HL-60 (cell line): ENCODE results near the gene ZNF408.

Experiments
- GABPA ChIP-seq: IDR thresholded peaks from 2 replicates; pipeline ENCODE4 v1.6.1; 2012; ENCODE audit warnings: low read depth
- POLR2AphosphoS5 ChIP-seq: IDR thresholded peaks from 2 replicates; pipeline ENCODE4 v1.6.1; 2012; ENCODE audit warnings: low read depth
- SPI1 ChIP-seq: IDR thresholded peaks from 2 replicates; pipeline ENCODE4 v1.6.1; 2012; ENCODE audit warnings: low read depth, mild to moderate bottlenecking, borderline replicate concordance
- TF ChIP-seq, protein P1 (sequence below): IDR thresholded peaks from one replicate; pipeline ENCODE4 v1.5.1; 2011; ENCODE audit warnings: low read length, control low read depth, inconsistent platforms; ENCODE audit not compliant: insufficient read depth

DNA sequence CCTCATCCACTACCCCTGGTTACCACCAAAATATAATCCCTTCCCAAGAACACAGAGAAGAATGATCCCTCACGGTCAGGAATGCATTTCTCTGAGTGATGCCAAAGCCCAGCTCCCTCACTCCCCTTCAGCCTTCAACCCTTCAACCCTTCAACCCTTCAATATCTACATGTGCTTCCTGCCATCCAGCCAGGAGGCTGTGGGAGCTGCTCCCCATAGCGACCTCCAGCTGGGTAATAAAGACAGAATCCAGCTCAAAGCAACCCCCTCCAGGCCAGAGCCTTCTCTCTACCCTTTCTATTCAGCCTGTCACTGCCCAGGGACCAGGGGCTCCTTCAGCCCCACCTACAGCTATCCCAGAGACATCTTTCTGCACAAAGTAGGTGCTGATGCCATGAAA lies 3.1 kb upstream of the ZNF408 start:
- TF ChIP-seq, protein P1, sequence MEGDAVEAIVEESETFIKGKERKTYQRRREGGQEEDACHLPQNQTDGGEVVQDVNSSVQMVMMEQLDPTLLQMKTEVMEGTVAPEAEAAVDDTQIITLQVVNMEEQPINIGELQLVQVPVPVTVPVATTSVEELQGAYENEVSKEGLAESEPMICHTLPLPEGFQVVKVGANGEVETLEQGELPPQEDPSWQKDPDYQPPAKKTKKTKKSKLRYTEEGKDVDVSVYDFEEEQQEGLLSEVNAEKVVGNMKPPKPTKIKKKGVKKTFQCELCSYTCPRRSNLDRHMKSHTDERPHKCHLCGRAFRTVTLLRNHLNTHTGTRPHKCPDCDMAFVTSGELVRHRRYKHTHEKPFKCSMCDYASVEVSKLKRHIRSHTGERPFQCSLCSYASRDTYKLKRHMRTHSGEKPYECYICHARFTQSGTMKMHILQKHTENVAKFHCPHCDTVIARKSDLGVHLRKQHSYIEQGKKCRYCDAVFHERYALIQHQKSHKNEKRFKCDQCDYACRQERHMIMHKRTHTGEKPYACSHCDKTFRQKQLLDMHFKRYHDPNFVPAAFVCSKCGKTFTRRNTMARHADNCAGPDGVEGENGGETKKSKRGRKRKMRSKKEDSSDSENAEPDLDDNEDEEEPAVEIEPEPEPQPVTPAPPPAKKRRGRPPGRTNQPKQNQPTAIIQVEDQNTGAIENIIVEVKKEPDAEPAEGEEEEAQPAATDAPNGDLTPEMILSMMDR, result no peak
- no peak for TF ChIP-seq POLR2AphosphoS5
- TF ChIP-seq SPI1, result no peak
- no peak for TF ChIP-seq GABPA
